Peyer's patch (tissue), 4 donors: ENCODE measurements around the gene TMEM200B.

Experiments used
- CTCF ChIP-seq, 6 experiments: fragments of 450-650 bp in 4 of 6; fragments of 200-600 bp in 2 of 6; sonication (generic) in 1 of 6; IDR thresholded peaks; one replicate each; pipeline ENCODE4 v1.5.1; 2017 to 2019; ENCODE audit warnings: antibody characterized with exemption in 6 of 6, mild to moderate bottlenecking in 3 of 6, moderate library complexity in 1 of 6
- POLR2A ChIP-seq, 2 donors: fragments of 450-650 bp; IDR thresholded peaks; one replicate each; pipeline ENCODE4 v1.5.1; 2017; ENCODE audit warnings: antibody characterized with exemption in 2 of 2, mild to moderate bottlenecking in 2 of 2, moderate library complexity in 2 of 2

DNA sequence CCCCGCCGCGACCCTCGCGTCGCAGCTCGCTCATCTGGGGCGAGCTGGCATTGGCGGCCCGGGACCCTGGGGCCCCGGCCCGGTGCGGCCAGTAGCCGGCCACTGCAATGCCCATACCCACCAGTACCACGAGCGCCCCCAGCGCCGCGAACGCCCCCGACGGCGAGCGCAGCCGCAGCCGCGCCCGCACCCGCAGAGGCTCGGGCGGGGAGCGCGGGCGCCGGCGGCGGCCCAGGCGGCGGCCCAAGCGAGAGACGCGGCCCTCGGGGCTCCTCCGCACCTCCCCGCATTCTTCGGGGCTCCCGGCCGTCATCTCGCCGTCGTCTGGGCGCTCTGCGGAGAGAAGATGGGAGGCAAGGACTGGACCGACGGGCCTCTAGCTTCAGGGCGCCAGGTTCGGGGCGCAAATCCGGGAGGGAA is 2.2 kb downstream of the TMEM200B start:
- TF ChIP-seq POLR2A (IDR thresholded peaks at IDR 0.05) (no peak), CTCF (IDR thresholded peaks at IDR 0.05) (no peak)
